ENCODE data around the gene CAPN3. TPM values are rescaled to one million over a fixed set of nuclear protein-coding genes. Genes with fewer than 3 reads are reported as not detected.
"Not testable (repeated sequence)": the region's sequence is repeated elsewhere in the genome, so short reads cannot be mapped to it uniquely, and the experiment has no call there.

CAPN3 gene
- total RNA-seq, 1 donor from 2014 or later: 2.8 TPM

DNA sequence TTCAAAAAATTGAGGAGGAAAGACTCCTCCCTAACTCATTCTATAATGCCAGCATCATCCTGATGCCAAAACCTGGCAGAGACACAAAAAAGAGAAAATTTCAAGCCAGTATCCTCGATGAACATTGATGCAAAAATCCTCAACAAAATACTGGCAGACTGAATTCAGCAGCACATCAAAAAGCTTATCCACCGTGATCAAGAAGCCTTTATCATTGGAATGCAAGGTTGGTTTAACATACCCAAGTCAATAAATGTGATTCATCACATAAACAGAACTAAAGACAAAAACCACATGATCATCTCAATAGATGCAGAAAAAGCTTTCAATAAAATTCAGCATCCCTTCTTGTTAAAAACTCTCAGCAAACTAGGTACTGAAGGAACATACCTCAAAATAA is 24.2 kb upstream of the CAPN3 start:
- H3K4me3 Mint-ChIP-seq (ENCODE audit: unreplicated experiment): no peak overlapping the region
- no peaks in the 10 kb centered on the region for H3K27me3 Mint-ChIP-seq (ENCODE audit: low read depth)
- H3K9me3 Mint-ChIP-seq (ENCODE audit: low read depth): peaks cover 22% of the 10 kb centered on the region
- H3K36me3 Mint-ChIP-seq (ENCODE audit: low read depth): peaks cover 23% of the 10 kb centered on the region
- no peak for DNase-seq (ENCODE audit: low spot score)
- H3K27ac Mint-ChIP-seq (ENCODE audit: unreplicated experiment): no peak overlapping the region
- TF ChIP-seq, protein P1, sequence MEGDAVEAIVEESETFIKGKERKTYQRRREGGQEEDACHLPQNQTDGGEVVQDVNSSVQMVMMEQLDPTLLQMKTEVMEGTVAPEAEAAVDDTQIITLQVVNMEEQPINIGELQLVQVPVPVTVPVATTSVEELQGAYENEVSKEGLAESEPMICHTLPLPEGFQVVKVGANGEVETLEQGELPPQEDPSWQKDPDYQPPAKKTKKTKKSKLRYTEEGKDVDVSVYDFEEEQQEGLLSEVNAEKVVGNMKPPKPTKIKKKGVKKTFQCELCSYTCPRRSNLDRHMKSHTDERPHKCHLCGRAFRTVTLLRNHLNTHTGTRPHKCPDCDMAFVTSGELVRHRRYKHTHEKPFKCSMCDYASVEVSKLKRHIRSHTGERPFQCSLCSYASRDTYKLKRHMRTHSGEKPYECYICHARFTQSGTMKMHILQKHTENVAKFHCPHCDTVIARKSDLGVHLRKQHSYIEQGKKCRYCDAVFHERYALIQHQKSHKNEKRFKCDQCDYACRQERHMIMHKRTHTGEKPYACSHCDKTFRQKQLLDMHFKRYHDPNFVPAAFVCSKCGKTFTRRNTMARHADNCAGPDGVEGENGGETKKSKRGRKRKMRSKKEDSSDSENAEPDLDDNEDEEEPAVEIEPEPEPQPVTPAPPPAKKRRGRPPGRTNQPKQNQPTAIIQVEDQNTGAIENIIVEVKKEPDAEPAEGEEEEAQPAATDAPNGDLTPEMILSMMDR (IDR thresholded peaks at IDR 0.05): no peak
- no peaks in the 10 kb centered on the region for H3K4me1 Mint-ChIP-seq (ENCODE audit: low read depth)

DNA sequence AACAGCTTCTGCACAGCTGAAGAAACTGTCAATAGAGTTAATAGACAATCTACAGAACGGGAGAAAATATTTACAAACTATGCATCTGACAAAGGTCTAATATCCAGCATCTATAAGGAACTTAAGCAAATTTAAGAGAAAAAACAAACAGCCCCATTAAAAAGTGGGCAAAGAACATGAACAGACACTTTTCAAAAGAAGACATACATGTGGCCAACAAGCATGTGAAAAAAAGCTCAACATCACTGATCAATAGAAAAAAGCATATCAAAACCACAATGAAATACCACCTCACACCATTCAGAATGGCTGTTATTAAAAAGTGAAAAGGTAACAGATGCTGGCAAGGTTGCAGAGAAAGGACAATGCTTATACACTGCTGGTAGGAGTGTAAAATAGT is 22.7 kb upstream of the CAPN3 start:
- not testable (repeated sequence) for H3K27me3 Mint-ChIP-seq (ENCODE audit: low read depth); H3K4me1 Mint-ChIP-seq (ENCODE audit: low read depth); DNase-seq (ENCODE audit: low spot score); H3K27ac Mint-ChIP-seq (ENCODE audit: unreplicated experiment); H3K4me3 Mint-ChIP-seq (ENCODE audit: unreplicated experiment)
- H3K36me3 Mint-ChIP-seq (ENCODE audit: low read depth): peaks cover 22% of the 10 kb centered on the region
- H3K9me3 Mint-ChIP-seq (ENCODE audit: low read depth): peaks cover 22% of the 10 kb centered on the region

DNA sequence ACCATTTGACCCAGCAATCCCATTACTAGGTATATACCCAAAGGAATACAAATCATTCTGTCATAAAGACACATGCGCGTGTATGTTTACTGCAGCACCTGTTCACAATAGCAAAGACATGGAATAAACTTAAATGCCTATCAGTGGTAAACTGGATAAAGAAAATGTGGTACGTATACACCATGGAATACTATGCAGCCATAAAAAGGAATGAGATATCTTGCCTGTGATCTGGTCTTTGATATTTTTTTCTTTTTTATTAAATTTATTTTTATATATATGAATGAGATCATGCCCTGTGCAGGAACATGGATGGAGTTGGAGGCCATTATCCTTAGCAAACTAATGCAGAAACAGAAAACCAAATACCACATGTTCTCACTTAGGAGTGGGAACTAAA is 22.2 kb upstream of the CAPN3 start:
- H3K27me3 Mint-ChIP-seq (ENCODE audit: low read depth); DNase-seq (ENCODE audit: low spot score); H3K4me1 Mint-ChIP-seq (ENCODE audit: low read depth); H3K27ac Mint-ChIP-seq (ENCODE audit: unreplicated experiment); H3K4me3 Mint-ChIP-seq (ENCODE audit: unreplicated experiment): not testable (repeated sequence)
- peaks cover 22% of the 10 kb centered on the region for H3K36me3 Mint-ChIP-seq (ENCODE audit: low read depth)
- peaks cover 22% of the 10 kb centered on the region for H3K9me3 Mint-ChIP-seq (ENCODE audit: low read depth)

DNA sequence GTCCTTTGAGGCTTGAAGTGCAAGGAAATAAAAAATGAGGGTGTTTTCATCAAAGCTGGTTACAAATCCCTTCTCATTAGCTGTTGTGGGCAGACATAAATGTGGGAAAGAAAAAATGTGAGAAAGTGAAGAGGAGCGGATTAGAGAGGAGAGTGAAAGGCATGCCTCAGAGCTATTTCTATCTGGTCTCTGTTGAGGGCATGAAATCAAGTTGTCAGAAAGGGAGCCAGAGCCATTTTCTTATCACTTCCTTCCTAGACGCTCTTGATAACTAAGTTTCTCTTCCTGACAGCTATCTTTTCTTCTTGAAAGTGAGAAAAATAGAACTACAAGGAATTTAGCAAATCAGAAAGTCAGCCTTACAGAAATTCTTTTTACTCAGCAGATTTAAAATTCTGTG is 20.8 kb upstream of the CAPN3 start:
- H3K27me3 Mint-ChIP-seq (ENCODE audit: low read depth): no peaks in the 10 kb centered on the region
- H3K36me3 Mint-ChIP-seq (ENCODE audit: low read depth): peaks cover 25% of the 10 kb centered on the region
- H3K4me1 Mint-ChIP-seq (ENCODE audit: low read depth): no peaks in the 10 kb centered on the region
- no peak overlapping the region for H3K4me3 Mint-ChIP-seq (ENCODE audit: unreplicated experiment)
- H3K27ac Mint-ChIP-seq (ENCODE audit: unreplicated experiment): no peak overlapping the region
- H3K9me3 Mint-ChIP-seq (ENCODE audit: low read depth): peaks cover 22% of the 10 kb centered on the region
- TF ChIP-seq, protein P1 (IDR thresholded peaks at IDR 0.05): no peak
- DNase-seq (ENCODE audit: low spot score): no peak

DNA sequence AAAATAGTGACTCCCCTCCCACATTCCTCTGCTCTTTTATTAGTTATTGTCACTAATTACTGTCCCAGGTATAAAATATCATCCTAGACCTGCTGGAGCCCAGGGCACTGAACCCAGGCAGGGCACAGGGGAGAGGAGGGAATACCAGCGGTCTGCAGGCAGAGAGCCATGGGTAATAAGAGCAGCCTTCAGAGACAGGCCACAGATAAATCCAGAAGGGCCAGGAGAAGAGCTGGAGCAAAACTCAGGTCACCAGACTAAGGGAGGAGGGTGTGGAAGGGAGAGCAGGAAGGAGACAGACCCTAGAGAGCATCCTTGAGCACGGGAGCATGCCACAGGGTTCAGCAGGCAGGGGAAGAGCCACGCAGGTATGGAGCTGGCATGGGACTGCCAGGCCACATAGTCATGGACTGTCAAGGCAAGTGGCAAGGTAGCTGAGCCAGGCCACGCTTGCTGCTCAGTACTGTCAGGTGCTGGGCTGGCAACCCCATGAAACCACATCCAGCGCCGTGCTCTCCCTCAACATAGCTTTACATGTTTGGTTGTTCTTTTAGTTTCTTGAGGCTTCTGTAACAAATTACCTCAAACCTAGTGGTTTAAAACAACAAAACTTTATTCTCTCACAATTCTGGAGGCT is 15.6 kb upstream of the CAPN3 start:
- H3K27me3 Mint-ChIP-seq (ENCODE audit: low read depth): no peaks in the 10 kb centered on the region
- peaks cover 18% of the 10 kb centered on the region for H3K36me3 Mint-ChIP-seq (ENCODE audit: low read depth)
- TF ChIP-seq, protein P1 (IDR thresholded peaks at IDR 0.05): no peak
- no peaks in the 10 kb centered on the region for H3K9me3 Mint-ChIP-seq (ENCODE audit: low read depth)
- no peaks in the 10 kb centered on the region for H3K4me1 Mint-ChIP-seq (ENCODE audit: low read depth)
- H3K27ac Mint-ChIP-seq (ENCODE audit: unreplicated experiment): no peak overlapping the region
- H3K4me3 Mint-ChIP-seq (ENCODE audit: unreplicated experiment): no peak overlapping the region
- DNase-seq (ENCODE audit: low spot score): no peak

DNA sequence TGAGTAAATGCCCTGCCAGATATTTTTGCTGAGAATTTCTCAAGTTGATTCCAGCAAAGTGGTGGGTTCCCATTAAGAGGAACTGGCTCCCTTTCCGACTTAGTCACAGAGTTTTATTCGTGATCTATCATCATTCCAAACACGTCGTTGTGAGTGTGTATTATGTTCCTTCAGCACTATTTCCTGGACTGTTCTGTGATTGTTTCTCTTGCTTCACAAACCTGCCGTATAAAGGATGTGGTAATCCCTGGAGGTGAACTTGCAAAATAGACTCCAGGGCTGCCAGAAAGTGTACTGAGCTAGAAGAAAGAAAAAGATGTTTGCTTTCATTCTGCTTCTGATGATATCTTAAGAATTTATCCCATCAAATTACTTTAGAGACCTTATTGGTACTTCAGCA is 14.5 kb upstream of the CAPN3 start:
- Mint-ChIP-seq H3K4me1 (ENCODE audit: low read depth) (no peaks in the 10 kb centered on the region), H3K9me3 (ENCODE audit: low read depth) (no peaks in the 10 kb centered on the region), H3K27ac (ENCODE audit: unreplicated experiment) (no peak overlapping the region), H3K36me3 (ENCODE audit: low read depth) (peaks cover 19% of the 10 kb centered on the region), H3K4me3 (ENCODE audit: unreplicated experiment) (no peak overlapping the region), H3K27me3 (ENCODE audit: low read depth) (no peaks in the 10 kb centered on the region)
- no peak for DNase-seq (ENCODE audit: low spot score)
- TF ChIP-seq, protein P1 (IDR thresholded peaks at IDR 0.05): no peak
